ENCODE data around the gene ERAS.
"Not testable (repeated sequence)": the region's sequence is repeated elsewhere in the genome, so short reads cannot be mapped to it uniquely, and the experiment has no call there.

DNA sequence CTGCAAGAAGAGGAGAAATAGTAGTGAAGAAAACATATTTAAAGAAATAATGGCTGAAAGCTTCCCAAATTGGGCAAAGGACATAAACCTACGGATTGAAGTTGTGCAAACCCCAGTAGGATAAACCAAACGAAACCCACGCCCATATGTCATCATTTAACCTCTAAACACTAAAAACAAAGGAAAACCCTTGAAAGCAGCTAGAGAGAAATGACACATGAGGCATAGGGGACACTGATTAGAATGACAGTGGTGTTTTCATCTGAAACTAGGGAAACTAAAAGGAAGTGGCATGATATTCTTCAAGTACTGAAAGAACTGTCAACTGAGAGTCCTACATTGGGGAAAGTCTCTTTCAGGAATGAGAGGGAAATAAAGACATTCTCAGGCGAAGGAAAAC is 50.6 kb downstream of the ERAS start:
- not testable (repeated sequence) for TF ChIP-seq CTCF, POLR2A (IDR thresholded peaks at IDR 0.05)
